ENCODE data around the gene VAMP5. TPM values are rescaled to one million over a fixed set of nuclear protein-coding genes. Genes with fewer than 3 reads are reported as not detected.
A peak's percentile ranks its signal among the peaks of the same experiment; 100 is the strongest.
"Not testable (repeated sequence)": the region's sequence is repeated elsewhere in the genome, so short reads cannot be mapped to it uniquely, and the experiment has no call there.

Gene VAMP5
- total RNA-seq, 2 experiments from 2014 or later = 21.4 to 26.7 TPM

- H3K4me1 Mint-ChIP-seq = peaks cover 35% of the 10 kb centered on the region
- no peaks in the 10 kb centered on the region for H3K9me3 Mint-ChIP-seq (ENCODE audit: low read depth)
- intact Hi-C loops (cut with DNase I, micrococcal nuclease) = loop anchor here in 1 of 2 experiments (2.0 kb wide), 1 partner anchor 15 kb away; no protein-coding TSS in a partner anchor
- ATAC-seq (no peak), DNase-seq (no peak)
- peaks cover 71% of the 10 kb centered on the region for H3K36me3 Mint-ChIP-seq (ENCODE audit: low read depth)
- no peaks in the 10 kb centered on the region for H3K27me3 Mint-ChIP-seq
- peak overlapping the region; percentile 92 for H3K27ac Mint-ChIP-seq
- H3K4me3 Mint-ChIP-seq = peak overlapping the region; percentile 95
- ChIA-PET CTCF (interaction anchor here (0.7 to 8.1 kb wide), 5 partner anchors 8 to 153 kb away, joined by 3 to 80 read pairs (median 6); partner anchors contain the start of gene RNF181), POLR2A (interaction anchor here (0.8 to 3.9 kb wide), 3 partner anchors 10 to 123 kb away, joined by 3 to 26 read pairs (median 19); partner anchors contain the start of genes SH2D6 and VAMP8)
Observed at GRCh38 chr2:85541753-85542457, 42.3 kb upstream of the VAMP5 start.

GRCh38 chr2:85542777-85543176, 41.5 kb upstream of the VAMP5 start:
- Mint-ChIP-seq H3K9me3 (ENCODE audit: low read depth) (no peaks in the 10 kb centered on the region), H3K27me3 (no peaks in the 10 kb centered on the region), H3K27ac (peak overlapping the region; percentile 92), H3K4me1 (peaks cover 28% of the 10 kb centered on the region), H3K4me3 (peak overlapping the region; percentile 95), H3K36me3 (ENCODE audit: low read depth) (peaks cover 71% of the 10 kb centered on the region)
- ChIA-PET POLR2A (interaction anchor here (1.0 to 2.3 kb wide), 2 partner anchors 16 to 124 kb away, joined by 3 to 8 read pairs; partner anchors contain the start of gene SH2D6), CTCF (interaction anchor here (0.9 to 8.1 kb wide), 3 partner anchors 7 to 122 kb away, joined by 3 to 80 read pairs (median 4); no protein-coding TSS in a partner anchor)
- ATAC-seq = no peak
- DNase-seq = no peak
- intact Hi-C loops (cut with DNase I, micrococcal nuclease) = no loop called here

- Mint-ChIP-seq H3K27ac (peak overlapping the region; percentile 53), H3K36me3 (ENCODE audit: low read depth) (peaks cover 67% of the 10 kb centered on the region), H3K4me1 (peaks cover 28% of the 10 kb centered on the region)
- DNase-seq; H3K4me3 Mint-ChIP-seq; intact Hi-C loops (cut with DNase I, micrococcal nuclease); H3K9me3 Mint-ChIP-seq (ENCODE audit: low read depth); ATAC-seq; H3K27me3 Mint-ChIP-seq: not testable (repeated sequence)
- CTCF ChIA-PET = interaction anchor here (1.0 to 2.6 kb wide), 2 partner anchors 13 to 125 kb away, joined by 3 to 11 read pairs; no protein-coding TSS in a partner anchor
- POLR2A ChIA-PET = interaction anchor here (0.6 to 2.3 kb wide), 7 partner anchors 9 to 658 kb away, joined by 3 to 8 read pairs (median 3); partner anchors contain the start of gene SH2D6
Observed at GRCh38 chr2:85544254-85544691, 40.0 kb upstream of the VAMP5 start.

- H3K9me3 Mint-ChIP-seq (ENCODE audit: low read depth); H3K27ac Mint-ChIP-seq; H3K4me3 Mint-ChIP-seq; H3K27me3 Mint-ChIP-seq; DNase-seq; ATAC-seq; intact Hi-C loops (cut with DNase I, micrococcal nuclease): not testable (repeated sequence)
- Mint-ChIP-seq H3K4me1 (peaks cover 28% of the 10 kb centered on the region), H3K36me3 (ENCODE audit: low read depth) (peaks cover 64% of the 10 kb centered on the region)
- CTCF ChIA-PET = interaction anchor here (0.9 to 2.6 kb wide), 8 partner anchors 10 to 127 kb away, joined by 3 to 11 read pairs (median 3); partner anchors contain the start of gene SH2D6
- POLR2A ChIA-PET = interaction anchor here (0.6 to 2.3 kb wide), 14 partner anchors 10 to 217 kb away, joined by 3 to 20 read pairs (median 4); partner anchors contain the start of genes SH2D6 and TGOLN2
Observed at GRCh38 chr2:85544915-85545779, 39.1 kb upstream of the VAMP5 start.

GRCh38 chr2:85545780-85546240, 38.4 kb upstream of the VAMP5 start:
- H3K4me3 Mint-ChIP-seq = peak overlapping the region; percentile 3
- DNase-seq = no peak
- no peaks in the 10 kb centered on the region for H3K27me3 Mint-ChIP-seq
- intact Hi-C loops (cut with DNase I, micrococcal nuclease) = no loop called here
- H3K4me1 Mint-ChIP-seq = peaks cover 26% of the 10 kb centered on the region
- POLR2A ChIA-PET = interaction anchor here (0.6 to 2.2 kb wide), 9 partner anchors 11 to 218 kb away, joined by 3 to 20 read pairs (median 4); partner anchors contain the start of genes GGCX and TGOLN2
- no peaks in the 10 kb centered on the region for H3K9me3 Mint-ChIP-seq (ENCODE audit: low read depth)
- CTCF ChIA-PET = interaction anchor here (0.7 to 2.6 kb wide), 8 partner anchors 11 to 325 kb away, joined by 3 to 11 read pairs (median 3); partner anchors contain the start of gene SH2D6
- H3K27ac Mint-ChIP-seq = no peak overlapping the region
- H3K36me3 Mint-ChIP-seq (ENCODE audit: low read depth) = peaks cover 57% of the 10 kb centered on the region
- peak; percentile 20 for ATAC-seq

GRCh38 chr2:85547089-85547858, 37.0 kb upstream of the VAMP5 start:
- intact Hi-C loops (cut with DNase I, micrococcal nuclease) = no loop called here
- ATAC-seq (no peak), DNase-seq (no peak)
- peak overlapping the region; percentile 40 for H3K27ac Mint-ChIP-seq
- H3K9me3 Mint-ChIP-seq (ENCODE audit: low read depth) = no peaks in the 10 kb centered on the region
- ChIA-PET POLR2A (interaction anchor here (0.6 to 2.2 kb wide), 5 partner anchors 8 to 182 kb away, joined by 4 to 11 read pairs (median 4); partner anchors contain the start of genes MAT2A and RNF181), CTCF (interaction anchor here (2.0 to 10.6 kb wide), 4 partner anchors 7 to 126 kb away, joined by 8 to 205 read pairs (median 70); partner anchors contain the start of genes GGCX, MAT2A and SH2D6)
- H3K4me1 Mint-ChIP-seq = peaks cover 12% of the 10 kb centered on the region
- no peak overlapping the region for H3K4me3 Mint-ChIP-seq
- peaks cover 53% of the 10 kb centered on the region for H3K36me3 Mint-ChIP-seq (ENCODE audit: low read depth)
- H3K27me3 Mint-ChIP-seq = no peaks in the 10 kb centered on the region

- intact Hi-C loops (cut with DNase I, micrococcal nuclease) = loop anchor here in 1 of 2 experiments (1.0 kb wide), 1 partner anchor 8 kb away; no protein-coding TSS in a partner anchor
- H3K27me3 Mint-ChIP-seq = no peaks in the 10 kb centered on the region
- ChIA-PET CTCF (interaction anchor here (1.0 to 10.6 kb wide), 9 partner anchors 8 to 239 kb away, joined by 3 to 205 read pairs (median 8); partner anchors contain the start of genes ELMOD3, GGCX, MAT2A and RETSAT), POLR2A (interaction anchor here (0.8 to 1.9 kb wide), 5 partner anchors 9 to 194 kb away, joined by 3 to 11 read pairs (median 4); partner anchors contain the start of genes ELMOD3, MAT2A, RETSAT and VAMP8)
- no peaks in the 10 kb centered on the region for H3K9me3 Mint-ChIP-seq (ENCODE audit: low read depth)
- H3K27ac Mint-ChIP-seq = peak overlapping the region; percentile 38
- DNase-seq (no peak), ATAC-seq (no peak)
- H3K4me3 Mint-ChIP-seq = no peak overlapping the region
- H3K4me1 Mint-ChIP-seq = peaks cover 4% of the 10 kb centered on the region
- peaks cover 53% of the 10 kb centered on the region for H3K36me3 Mint-ChIP-seq (ENCODE audit: low read depth)
Observed at GRCh38 chr2:85547859-85548607, 36.2 kb upstream of the VAMP5 start.

GRCh38 chr2:85548608-85548900, 35.7 kb upstream of the VAMP5 start:
- POLR2A ChIA-PET = interaction anchor here (0.8 to 1.9 kb wide), 5 partner anchors 9 to 194 kb away, joined by 3 to 11 read pairs (median 4); partner anchors contain the start of genes ELMOD3, MAT2A, RETSAT and VAMP8

GRCh38 chr2:85549095-85549494, 35.1 kb upstream of the VAMP5 start:
- no peak for ATAC-seq
- H3K36me3 Mint-ChIP-seq (ENCODE audit: low read depth) = peaks cover 48% of the 10 kb centered on the region
- H3K4me1 Mint-ChIP-seq = no peaks in the 10 kb centered on the region
- no peak overlapping the region for H3K4me3 Mint-ChIP-seq
- no peaks in the 10 kb centered on the region for H3K27me3 Mint-ChIP-seq
- intact Hi-C loops (cut with DNase I, micrococcal nuclease) = no loop called here
- no peaks in the 10 kb centered on the region for H3K9me3 Mint-ChIP-seq (ENCODE audit: low read depth)
- CTCF ChIA-PET = interaction anchor here (0.6 to 10.6 kb wide), 12 partner anchors 9 to 240 kb away, joined by 3 to 205 read pairs (median 4); partner anchors contain the start of genes ELMOD3, GGCX, MAT2A and RETSAT
- POLR2A ChIA-PET = interaction anchor here (0.8 to 1.4 kb wide), 4 partner anchors 11 to 195 kb away, joined by 3 to 4 read pairs (median 4); partner anchors contain the start of genes ELMOD3, RETSAT and VAMP8
- no peak for DNase-seq
- no peak overlapping the region for H3K27ac Mint-ChIP-seq

More at GRCh38 chr2:85548608-85548900, 35.7 kb upstream of the VAMP5 start:
- DNase-seq = no peak
- intact Hi-C loops (cut with DNase I, micrococcal nuclease) = loop anchor here in 1 of 2 experiments (1.0 kb wide), 1 partner anchor 8 kb away; no protein-coding TSS in a partner anchor
- H3K4me1 Mint-ChIP-seq = no peaks in the 10 kb centered on the region
- CTCF ChIA-PET = interaction anchor here (0.6 to 10.6 kb wide), 12 partner anchors 9 to 239 kb away, joined by 3 to 205 read pairs (median 4); partner anchors contain the start of genes ELMOD3, GGCX, MAT2A and RETSAT
- H3K9me3 Mint-ChIP-seq (ENCODE audit: low read depth) = no peaks in the 10 kb centered on the region
- no peaks in the 10 kb centered on the region for H3K27me3 Mint-ChIP-seq
- H3K36me3 Mint-ChIP-seq (ENCODE audit: low read depth) = peaks cover 51% of the 10 kb centered on the region
- no peak overlapping the region for H3K27ac Mint-ChIP-seq
- no peak overlapping the region for H3K4me3 Mint-ChIP-seq
- no peak for ATAC-seq
